GM15510 (cell line): Measurements from ENCODE around the gene CILP2.

Experiments
- POLR2A ChIP-seq: IDR thresholded peaks from 3 replicates; pipeline ENCODE4 v1.6.1; 2011; ENCODE audit warnings: borderline replicate concordance; ENCODE audit not compliant: insufficient read length; ENCODE audit errors: extremely low read depth

CILP2 gene

GRCh38 chr19:19530423-19530804 lies 7.7 kb upstream of the CILP2 start:
- no peak for TF ChIP-seq POLR2A

DNA sequence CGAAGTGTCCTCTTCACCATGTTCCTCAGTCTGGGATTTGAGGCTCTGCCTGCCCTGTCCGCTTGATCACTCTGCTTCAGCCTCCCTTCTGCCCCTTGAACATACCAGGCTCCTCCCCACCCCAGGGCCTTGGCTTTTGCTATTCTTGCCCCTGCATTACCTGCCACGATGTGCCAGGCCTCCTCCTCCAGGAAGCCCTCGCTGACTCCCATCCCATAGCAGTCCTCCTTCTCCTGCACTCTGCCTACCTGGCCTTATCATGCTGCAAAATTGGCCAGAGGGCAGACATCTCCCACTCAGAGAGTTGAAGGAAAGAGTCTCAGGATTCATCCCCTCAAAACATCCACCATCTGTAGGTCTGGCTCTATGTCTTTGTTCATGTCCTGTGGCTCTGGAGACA lies 7.2 kb upstream of the CILP2 start:
- no peak for TF ChIP-seq POLR2A

DNA sequence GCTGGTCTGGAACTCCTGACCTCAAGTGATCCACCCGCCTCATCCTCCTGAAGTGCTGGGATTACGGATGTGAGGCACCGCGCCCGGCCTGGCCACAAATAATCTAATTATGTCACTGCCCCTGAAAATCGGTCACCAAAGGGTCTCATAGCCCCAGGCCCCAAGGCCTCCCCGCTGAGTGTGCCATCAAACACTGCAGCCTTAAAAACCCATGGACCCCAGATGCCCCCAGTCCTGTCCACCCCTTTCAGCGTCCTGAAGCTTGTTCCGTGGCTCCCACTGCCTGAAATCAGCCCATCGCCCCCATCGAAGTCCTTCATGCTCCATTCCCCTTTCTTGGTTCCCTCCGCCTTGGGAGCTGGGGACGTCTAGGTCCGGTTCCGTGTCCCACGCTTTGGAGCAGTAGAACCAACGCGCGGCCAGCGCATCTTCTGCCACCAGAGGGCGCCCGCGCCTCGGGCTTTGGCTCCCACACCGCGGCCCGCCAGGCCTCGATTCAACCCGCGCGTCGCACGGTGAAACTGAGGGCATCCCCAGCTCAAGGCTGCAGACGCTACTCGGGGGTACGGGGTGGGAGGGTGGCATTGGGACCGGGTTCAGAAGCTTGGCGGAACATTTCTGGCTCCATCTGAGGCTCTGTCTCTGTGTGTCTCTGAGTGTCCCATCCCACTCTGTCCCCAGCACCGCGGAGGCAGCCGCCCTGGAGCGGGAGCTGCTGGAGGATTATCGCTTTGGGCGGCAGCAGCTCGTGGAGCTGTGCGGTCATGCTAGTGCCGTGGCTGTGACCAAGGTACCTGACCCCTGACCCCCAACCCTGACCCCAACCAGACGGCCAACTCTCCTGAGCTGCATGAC lies 5.9 kb upstream of the CILP2 start:
- no peak for TF ChIP-seq POLR2A

- TF ChIP-seq POLR2A, result no peak
Measured at GRCh38 chr19:19532806-19533701, 5.0 kb upstream of the CILP2 start.

DNA sequence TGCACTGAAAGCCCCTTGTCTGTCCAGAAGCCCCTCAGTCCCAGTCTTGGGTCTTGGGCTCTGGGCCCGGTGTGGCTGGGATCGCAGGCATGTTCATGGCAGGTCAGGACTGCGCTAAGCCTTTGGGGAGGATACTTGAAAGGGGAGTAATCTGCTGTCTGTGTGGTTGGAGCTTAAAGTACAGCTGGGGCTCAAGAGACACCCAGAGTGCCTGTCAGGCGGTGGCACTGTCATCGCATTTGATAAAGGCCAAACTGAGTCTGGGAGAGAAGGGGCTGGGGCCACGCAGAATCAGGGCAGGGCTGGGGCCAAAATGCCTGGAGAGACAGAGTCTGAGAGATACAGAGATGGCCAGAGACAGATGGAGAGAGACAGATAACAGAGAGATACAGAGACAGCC lies 4.2 kb upstream of the CILP2 start:
- no peak for TF ChIP-seq POLR2A

GRCh38 chr19:19534556-19535265 lies 3.4 kb upstream of the CILP2 start:
- TF ChIP-seq POLR2A, result no peak

DNA sequence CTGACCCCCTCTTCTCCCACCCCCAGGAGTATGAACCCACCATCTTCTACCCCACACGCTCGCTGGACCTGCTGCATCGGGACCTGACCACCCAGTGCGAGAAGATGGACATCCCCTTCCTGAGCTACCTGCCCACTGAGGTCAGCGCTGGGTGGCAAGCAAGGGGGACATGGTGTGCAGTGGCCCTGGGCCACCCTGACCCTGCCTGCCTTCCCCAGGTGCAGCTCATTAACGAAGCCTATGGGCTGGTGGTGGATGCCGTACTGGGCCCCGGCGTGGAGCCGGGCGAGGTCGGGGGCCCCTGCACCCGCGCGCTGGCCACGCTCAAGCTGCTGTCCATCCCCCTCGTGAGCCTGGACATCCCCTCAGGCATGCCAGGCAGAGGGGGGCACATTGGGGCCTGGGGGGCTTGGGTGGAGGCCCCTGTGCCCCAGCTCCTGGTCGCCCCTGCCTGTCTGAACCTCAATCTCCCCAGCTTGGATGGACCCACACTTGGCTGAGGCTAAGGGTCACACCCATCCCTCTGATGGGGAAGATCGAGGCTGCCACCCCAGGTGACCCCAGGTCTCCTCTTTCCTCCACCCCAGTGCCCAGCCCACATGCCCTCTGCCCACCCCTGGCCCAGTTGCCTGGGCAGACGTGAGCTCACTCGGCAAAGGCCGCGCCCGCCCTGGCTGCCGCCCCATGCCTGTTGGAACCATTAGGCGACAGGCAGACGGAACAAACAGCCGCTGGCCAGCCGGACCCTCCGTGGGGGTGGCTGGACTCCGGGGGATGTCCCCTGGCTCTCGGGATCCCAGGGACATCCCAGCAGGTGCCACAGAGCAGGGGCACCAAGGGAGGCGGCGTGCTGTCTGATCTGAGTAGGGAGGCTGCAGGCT lies 2.5 kb upstream of the CILP2 start:
- no peak for TF ChIP-seq POLR2A

- no peak for TF ChIP-seq POLR2A
Measured at GRCh38 chr19:19537075-19538048, 703 bp upstream of the CILP2 start.

DNA sequence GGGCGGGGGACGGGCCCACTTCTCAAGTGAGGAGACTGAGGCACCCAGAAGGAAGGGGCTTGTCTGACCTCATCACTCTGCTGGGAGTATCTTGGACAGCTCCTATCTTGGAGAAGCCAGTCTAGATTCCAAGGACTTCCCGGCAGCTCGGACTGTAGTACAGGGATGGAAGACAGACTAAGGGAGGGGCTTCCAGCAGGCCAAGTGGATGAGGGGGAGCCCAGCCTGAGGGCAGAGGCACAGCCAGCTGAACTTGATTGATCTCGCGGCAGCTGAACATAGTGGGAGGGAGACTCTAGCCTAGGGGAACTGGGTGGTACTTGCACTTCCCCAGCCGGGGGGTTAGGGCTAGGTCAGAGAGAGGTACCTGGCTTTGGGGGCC lies 711 bp downstream of the CILP2 start:
- no peak for TF ChIP-seq POLR2A

DNA sequence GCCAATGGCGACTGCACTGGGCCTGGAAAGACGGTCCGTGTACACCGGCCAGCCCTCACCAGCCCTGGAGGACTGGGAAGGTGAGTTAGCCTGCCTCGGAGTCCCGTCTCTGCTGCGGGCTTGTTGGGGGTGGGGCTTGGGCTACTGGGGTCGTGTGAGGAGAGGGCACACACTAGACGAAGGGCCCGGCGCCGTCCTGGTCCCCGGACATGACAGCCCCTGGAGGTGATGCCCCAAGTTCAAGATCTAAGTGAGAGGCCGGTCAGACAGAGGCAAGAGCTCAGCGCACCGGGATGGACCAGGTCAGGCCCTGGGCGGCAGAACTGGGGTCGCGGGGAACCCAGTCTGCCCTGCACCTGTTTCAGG lies 1.6 kb downstream of the CILP2 start:
- TF ChIP-seq POLR2A, result no peak

DNA sequence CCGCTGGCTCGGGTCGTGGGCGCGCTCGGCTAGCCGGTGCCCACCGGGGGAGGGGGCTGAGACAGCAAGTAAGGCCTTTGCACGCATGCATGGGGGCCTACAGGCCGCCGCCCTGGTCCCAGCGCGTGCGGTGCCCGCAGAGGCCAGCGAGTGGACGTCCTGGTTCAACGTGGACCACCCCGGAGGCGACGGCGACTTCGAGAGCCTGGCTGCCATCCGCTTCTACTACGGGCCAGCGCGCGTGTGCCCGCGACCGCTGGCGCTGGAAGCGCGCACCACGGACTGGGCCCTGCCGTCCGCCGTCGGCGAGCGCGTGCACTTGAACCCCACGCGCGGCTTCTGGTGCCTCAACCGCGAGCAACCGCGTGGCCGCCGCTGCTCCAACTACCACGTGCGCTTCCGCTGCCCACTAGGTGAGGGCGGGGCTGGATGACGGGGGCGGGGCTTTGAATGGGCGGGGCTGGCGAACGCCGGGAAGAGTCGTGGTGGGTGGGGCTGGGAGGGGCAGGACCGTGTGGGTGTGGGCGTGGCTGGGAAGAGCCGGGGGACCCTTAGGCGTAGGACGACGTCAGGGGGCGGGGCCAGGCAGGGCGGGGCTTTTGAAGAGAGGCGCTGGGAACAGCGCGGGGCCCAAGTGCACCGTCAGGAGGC lies 2.1 kb downstream of the CILP2 start:
- no peak for TF ChIP-seq POLR2A

GRCh38 chr19:19540715-19541515 lies 2.9 kb downstream of the CILP2 start:
- TF ChIP-seq POLR2A, result no peak

DNA sequence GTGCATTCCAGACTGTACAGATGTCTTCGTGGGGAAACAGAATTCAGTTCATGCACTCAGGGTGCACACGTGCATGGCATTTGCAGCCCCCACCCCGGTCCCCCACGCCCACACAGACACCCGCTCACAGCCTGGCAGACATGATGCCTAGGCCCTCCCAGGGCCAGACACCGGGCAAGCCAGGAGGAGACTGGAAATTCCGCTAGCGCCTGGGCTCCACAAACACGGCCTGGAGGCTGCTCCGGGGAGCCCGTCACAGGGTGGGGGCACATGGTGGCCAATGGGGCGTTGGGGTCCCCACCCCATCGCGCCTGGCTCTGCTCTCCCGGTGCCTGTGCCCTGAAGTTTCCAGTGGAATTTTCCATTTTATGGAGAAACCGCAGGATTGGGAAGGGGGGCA lies 3.6 kb downstream of the CILP2 start:
- no peak for TF ChIP-seq POLR2A

DNA sequence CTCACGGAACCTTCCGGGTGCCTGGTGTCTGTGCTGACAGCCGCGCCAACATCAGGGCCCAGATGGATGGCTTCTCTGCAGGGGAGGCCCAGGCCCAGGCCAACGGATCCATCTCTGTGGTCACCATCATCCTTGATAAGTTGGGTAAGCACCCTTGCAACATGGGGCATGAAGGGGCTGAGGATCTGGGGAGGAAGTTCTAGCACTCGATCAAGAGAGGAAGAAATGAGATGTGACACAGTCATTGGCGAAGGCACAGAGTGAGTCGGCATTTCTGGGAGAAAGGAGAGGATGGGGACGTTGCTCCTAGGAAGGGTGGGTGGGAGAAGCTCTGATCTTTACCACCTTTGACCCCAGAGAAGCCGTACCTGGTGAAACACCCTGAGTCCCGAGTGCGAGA lies 4.4 kb downstream of the CILP2 start:
- no peak for TF ChIP-seq POLR2A
